GM12878 (cell line): ENCODE results near the gene RAD23B. TPM values are rescaled to one million over a fixed set of nuclear protein-coding genes. Genes with fewer than 3 reads are reported as not detected.

Source experiments
- ATAC-seq: fragments of 200-7000 bp; cut with Tn5 transposase; 3 replicates; pipeline ENCODE4 v1.9.1; 2020; ENCODE audit warnings: mild to moderate bottlenecking, moderate library complexity
- Bru-seq: library from RNA; stranded (reverse); fragments of 400-500 nt; gene quantifications from one replicate; lab custom pipeline; 2021; lab: Mats Ljungman, UMichigan
- BruChase-seq, 2 experiments: library from RNA; stranded (reverse); fragments of 400-500 nt; gene quantifications; one replicate each; lab custom pipeline; 2021; lab: Mats Ljungman, UMichigan
- BruUV-seq: library from RNA; stranded (reverse); fragments of 400-500 nt; replicated peaks from 2 replicates; lab custom pipeline; 2021; lab: Mats Ljungman, UMichigan
- CTCF ChIA-PET: fragments of 300-600 bp; sonication (Branson Sonifier 250); formaldehyde crosslinking; extraction: SDS; loops from one replicate; lab custom pipeline; 2021; ENCODE audit warnings: inconsistent platforms; lab: Yijun Ruan, JAX
- POLR2A ChIA-PET: fragments of 350-600 bp; formaldehyde crosslinking; extraction: SDS; loops from one replicate; lab custom pipeline; 2021; ENCODE audit warnings: inconsistent platforms; lab: Charles Lee
- RAD21 ChIA-PET: fragments of 300-600 bp; sonication (Branson Sonifier 250); formaldehyde crosslinking; loops from one replicate; lab custom pipeline; 2023; ENCODE audit warnings: antibody characterized with exemption; ENCODE audit not compliant: unreplicated experiment; lab: Charles Lee
- SMC1A ChIA-PET: fragments of 300-600 bp; sonication (Branson Sonifier 250); formaldehyde crosslinking; loops from one replicate; lab custom pipeline; 2023; ENCODE audit not compliant: unreplicated experiment, uncharacterized antibody; lab: Charles Lee
- DNase-seq: peaks from one replicate; pipeline ENCODE4 v3.0.0-alpha.2; 2011; ENCODE audit warnings: low read depth, low spot score
- FAIRE-seq: peaks from 3 replicates; lab custom pipeline; 2011; peaks lifted over from hg19 to GRCh38; lab: Jason Lieb, UNC
- H2AFZ ChIP-seq: 2 replicates; pipeline ENCODE4 v1.6.0; 2011; ENCODE audit warnings: low read depth, low read length, control low read depth; ENCODE audit not compliant: control insufficient read depth
- H3K27ac ChIP-seq: 2 replicates; pipeline ENCODE4 v1.5.1; 2011; ENCODE audit warnings: control low read depth; ENCODE audit not compliant: control insufficient read depth, insufficient read depth
- H3K27me3 ChIP-seq, 2 experiments: replicated peaks in 1 of 2; 2 replicates each; pipeline versions ENCODE4 v1.6.0 to v1.6.1; 2011; ENCODE audit warnings: low read length in 1 of 2; ENCODE audit not compliant: control insufficient read depth in 2 of 2, insufficient read depth in 2 of 2
- H3K36me3 ChIP-seq, 2 experiments: 2 replicates each; pipeline ENCODE4 v1.5.1; 2011; ENCODE audit warnings: low read length in 1 of 2; ENCODE audit not compliant: control insufficient read depth in 2 of 2, insufficient read depth in 2 of 2
- H3K4me1 ChIP-seq: 2 replicates; pipeline ENCODE4 v1.6.1; 2011; ENCODE audit warnings: mild to moderate bottlenecking, low read length, moderate library complexity, mixed read lengths; ENCODE audit not compliant: control insufficient read depth, insufficient read depth
- H3K4me2 ChIP-seq: 2 replicates; pipeline ENCODE4 v1.6.0; 2011; ENCODE audit warnings: control low read depth; ENCODE audit not compliant: control insufficient read depth, insufficient read depth
- H3K4me3 ChIP-seq: fragments of 200-600 bp; sonication (generic); 2 replicates; pipeline ENCODE4 v1.5.1; 2016
- H3K79me2 ChIP-seq: 2 replicates; pipeline ENCODE4 v1.6.0; 2011; ENCODE audit warnings: low read length; ENCODE audit not compliant: control insufficient read depth, insufficient read depth
- H3K9ac ChIP-seq: 2 replicates; pipeline ENCODE4 v1.8.0; 2011; ENCODE audit warnings: low read length, control low read depth, mixed read lengths; ENCODE audit not compliant: control insufficient read depth, insufficient read depth
- H3K9me3 ChIP-seq: replicated peaks from 3 replicates; pipeline ENCODE4 v1.5.1; 2011; ENCODE audit warnings: mild to moderate bottlenecking, low read length; ENCODE audit not compliant: control insufficient read depth, insufficient read depth
- H4K20me1 ChIP-seq: 2 replicates; pipeline ENCODE4 v1.6.0; 2011; ENCODE audit not compliant: control insufficient read depth, insufficient read depth
- CHD4 ChIP-seq: fragments of 200-600 bp; sonication (generic); IDR thresholded peaks from 2 replicates; pipeline ENCODE4 v1.6.1; 2016; ENCODE audit warnings: mild to moderate bottlenecking
- CREB1 ChIP-seq: IDR thresholded peaks from 2 replicates; pipeline ENCODE4 v1.6.1; 2012; ENCODE audit warnings: low read depth, mild to moderate bottlenecking, inconsistent platforms
- ELK1 ChIP-seq: IDR thresholded peaks from 2 replicates; pipeline ENCODE4 v1.6.1; 2012; ENCODE audit warnings: low read depth, low read length, improper control_type of control experiment
- HDGF ChIP-seq: fragments of 450-650 bp; IDR thresholded peaks from 2 replicates; pipeline ENCODE4 v1.6.1; 2016; ENCODE audit warnings: antibody characterized with exemption
- IRF4 ChIP-seq: IDR thresholded peaks from 2 replicates; pipeline ENCODE4 v1.6.1; 2011; ENCODE audit warnings: low read depth, low read length
- KLF5 ChIP-seq: fragments of 450-650 bp; IDR thresholded peaks from 2 replicates; pipeline ENCODE4 v1.6.1; 2014; ENCODE audit warnings: mild to moderate bottlenecking; ENCODE audit not compliant: partially characterized antibody
- LARP7 ChIP-seq: fragments of 450-650 bp; IDR thresholded peaks from 2 replicates; pipeline ENCODE4 v1.6.1; 2017; ENCODE audit warnings: mild to moderate bottlenecking
- MEF2B ChIP-seq: fragments of 450-650 bp; IDR thresholded peaks from 2 replicates; pipeline ENCODE4 v1.6.1; 2018; ENCODE audit warnings: mild to moderate bottlenecking, moderate library complexity; ENCODE audit not compliant: partially characterized antibody, poor library complexity, severe bottlenecking
- MTA3 ChIP-seq: IDR thresholded peaks from 2 replicates; pipeline ENCODE4 v1.6.1; 2012; ENCODE audit warnings: low read length, inconsistent platforms, borderline replicate concordance
- MYB ChIP-seq: fragments of 150-350 bp; IDR thresholded peaks from 2 replicates; pipeline ENCODE4 v1.6.1; 2014; ENCODE audit warnings: mild to moderate bottlenecking, low read depth, low read length, borderline replicate concordance
- PAX8 ChIP-seq: fragments of 450-650 bp; IDR thresholded peaks from 2 replicates; pipeline ENCODE4 v1.6.1; 2017; ENCODE audit warnings: mild to moderate bottlenecking, moderate library complexity
- PML ChIP-seq: IDR thresholded peaks from 2 replicates; pipeline ENCODE4 v1.6.1; 2012; ENCODE audit warnings: low read length, inconsistent platforms
- SIX5 ChIP-seq: IDR thresholded peaks from 2 replicates; pipeline ENCODE4 v1.6.1; 2011; ENCODE audit warnings: mild to moderate bottlenecking, low read depth, low read length, moderate library complexity; ENCODE audit not compliant: severe bottlenecking
- SREBF2 ChIP-seq: IDR thresholded peaks from 2 replicates; pipeline ENCODE4 v1.6.1; 2012; ENCODE audit warnings: mild to moderate bottlenecking, low read length
- SUPT20H ChIP-seq: IDR thresholded peaks from 2 replicates; pipeline ENCODE4 v1.6.1; 2011; ENCODE audit warnings: low read depth, mild to moderate bottlenecking, low read length, moderate library complexity, borderline replicate concordance; ENCODE audit not compliant: control insufficient read depth
- TCF7 ChIP-seq: IDR thresholded peaks from 2 replicates; pipeline ENCODE4 v1.6.1; 2014; ENCODE audit warnings: antibody characterized with exemption, borderline replicate concordance
- USF1 ChIP-seq: IDR thresholded peaks from 2 replicates; pipeline ENCODE4 v1.6.1; 2011; ENCODE audit warnings: borderline replicate concordance, low read depth, mild to moderate bottlenecking, moderate library complexity, mixed read lengths, low read length; ENCODE audit not compliant: insufficient read depth; ENCODE audit errors: extremely low read length
- WGBS: methylation state at CpG from one replicate; pipeline ENCODE4 v1.1.6; 2016; ENCODE audit warnings: low lambda C conversion rate; ENCODE audit not compliant: insufficient replicate concordance, insufficient coverage; ENCODE audit errors: missing lambda C conversion rate; 5-methylcytosine and 5-hydroxymethylcytosine counted together
- in situ Hi-C: fragments of 300-500 bp; cut with MboI; formaldehyde crosslinking; loops from 9 replicates; pipeline ENCODE4 v1.14.3; 2018; ENCODE audit warnings: mixed read lengths
- intact Hi-C: fragments of 100-400 bp; cut with micrococcal nuclease; formaldehyde crosslinking; loops from one replicate; pipeline ENCODE4 v1.14.2; 2022; ENCODE audit not compliant: unreplicated experiment
- long read RNA-seq, 2 experiments: library from polyadenylated mRNA; unstranded; transcript quantifications; one replicate each; pipeline ENCODE4 v2.0.0, GENCODE V29; 2019 to 2020
- polyA minus RNA-seq, 3 experiments: library from RNA; depleted of rRNA, polyadenylated mRNA; stranded (reverse); fragments of >200 nt; gene quantifications; 2 replicates each; pipeline ENCODE4 v1.2.3, GENCODE V29; 2011
- polyA plus RNA-seq, 11 experiments: library from polyadenylated mRNA; depleted of rRNA in 4 of 11; unstranded in 6 of 11; stranded (reverse) in 5 of 11; fragments of >200 nt; fragmentation: Nextera tagmentation in 4 of 11; fragmentation: Illumina TruSeq in 1 of 11; extraction: Ambion mirVana in 4 of 11; extraction: Trizol in 1 of 11; gene quantifications; 1 replicate in 1 of 11; 2 replicates in 10 of 11; pipeline versions ENCODE4 v1.2.1 to v1.2.3, GENCODE V29; 2011 to 2016; ENCODE audit warnings: inconsistent platforms in 2 of 11, missing spikeins in 2 of 11, low read depth in 1 of 11
- total RNA-seq, 4 experiments: library from RNA; depleted of rRNA in 3 of 4; stranded (reverse); fragments of >200 nt in 3 of 4; fragmentation: Illumina TruSeq in 1 of 4; extraction: Trizol in 1 of 4; gene quantifications; 2 replicates each; pipeline versions ENCODE4 v1.2.1 to v1.2.3, GENCODE V29; 2013 to 2021

Gene RAD23B
- 48.5 and 52.7 TPM in 2 replicates for total RNA-seq (2013; cell fraction: nucleolus; rRNA removed)
- total RNA-seq (2014; rRNA removed) (36.1 and 37.4 TPM in 2 replicates), total RNA-seq (2014; rRNA removed; fragmentation: Illumina TruSeq; extraction: Trizol) (98.9 and 101 TPM in 2 replicates), total RNA-seq (2021) (108 and 116 TPM in 2 replicates), polyA plus RNA-seq (2011; rRNA removed) (241 and 256 TPM in 2 replicates), polyA plus RNA-seq (2014; fragmentation: Illumina TruSeq; extraction: Trizol) (143 and 150 TPM in 2 replicates), polyA plus RNA-seq (2014; fragmentation: Nextera tagmentation; extraction: Ambion mirVana) (10 to 100 TPM; 24.1 to 26.4 TPM), polyA plus RNA-seq (2014; rRNA removed) (73.1 and 73.5 TPM in 2 replicates), polyA plus RNA-seq (2016; fragmentation: Nextera tagmentation; extraction: Ambion mirVana) (10 to 100 TPM; 10.3 to 10.5 TPM), polyA minus RNA-seq (2011; rRNA and poly(A)+ RNA removed) (209 and 261 TPM in 2 replicates), Bru-seq, nascent RNA (percentile 97 among the genes with signal in this experiment), BruChase-seq, experiment 1, labeled RNA remaining after a 6-hour chase (percentile 97 among the genes with signal in this experiment), BruChase-seq, experiment 2, labeled RNA remaining after a 2-hour chase (percentile 96 among the genes with signal in this experiment)
- 38.4 TPM for polyA plus RNA-seq (2011; ENCODE audit: low read depth)
- 195 and 228 TPM in 2 replicates for polyA plus RNA-seq (2011; cell fraction: cytosol; rRNA removed)
- polyA plus RNA-seq (2011; cell fraction: nucleus; rRNA removed): 62.2 and 64.1 TPM in 2 replicates
- polyA plus RNA-seq (2012): 58.1 and 60.0 TPM in 2 replicates
- polyA minus RNA-seq (2011; cell fraction: cytosol; rRNA and poly(A)+ RNA removed): 141 and 153 TPM in 2 replicates
- polyA minus RNA-seq (2011; cell fraction: nucleus; rRNA and poly(A)+ RNA removed): 34.8 and 64.1 TPM in 2 replicates
- long read RNA-seq, experiment 1, partial matches to known transcripts: 0 of 3 reads
- long read RNA-seq, experiment 1, other reads (novel, unspliced or antisense): 3 of 3 reads
- long read RNA-seq, experiment 2, full-length matches to known transcripts: 2 of 25 reads
- long read RNA-seq, experiment 2, partial matches to known transcripts: 5 of 25 reads
- long read RNA-seq, experiment 2, other reads (novel, unspliced or antisense): 18 of 25 reads

- H4K20me1 ChIP-seq: no peaks in the 10 kb centered on the region
- in situ Hi-C loops: no loop called here
- FAIRE-seq: peak; percentile 75
- intact Hi-C loops: loop anchor here (2.0 to 10.0 kb wide), 3 partner anchors 22 to 248 kb away; no protein-coding TSS in a partner anchor
- H3K4me2 ChIP-seq: peak within 1 kb of the TSS; percentile 94
- ChIA-PET CTCF (interaction anchor here (1.0 to 4.0 kb wide), 8 partner anchors 10 to 58 kb away, joined by 3 to 25 read pairs (median 6); no protein-coding TSS in a partner anchor), RAD21 (interaction anchor here (0.6 to 6.9 kb wide), 17 partner anchors 10 to 383 kb away, joined by 3 to 84 read pairs (median 6); no protein-coding TSS in a partner anchor), POLR2A (interaction anchor here (0.5 to 4.5 kb wide), 12 partner anchors 9 to 125 kb away, joined by 3 to 39 read pairs (median 6); no protein-coding TSS in a partner anchor), SMC1A (interaction anchor here (0.6 to 8.7 kb wide), 17 partner anchors 9 to 1440 kb away, joined by 3 to 104 read pairs (median 5); no protein-coding TSS in a partner anchor)
- H3K9ac ChIP-seq: peak within 1 kb of the TSS; percentile 94
- peak; percentile 89 for ATAC-seq
- no peaks in the 10 kb centered on the region for H3K9me3 ChIP-seq
- H3K36me3 ChIP-seq: no peaks in the 10 kb centered on the region
- peak within 1 kb of the TSS; percentile 80 for H2AFZ ChIP-seq
- peak; percentile 88 for DNase-seq
- peak within 1 kb of the TSS; percentile 92 for H3K27ac ChIP-seq
- BruUV-seq: no TSS peak
- peaks cover 8% of the 10 kb centered on the region; the same call in 1 of the 2 replicates for H3K4me1 ChIP-seq
- no peaks in the 10 kb centered on the region for H3K27me3 ChIP-seq
- 1% methylated on average over 94 of the region's 101 CpGs for WGBS
- peak within 1 kb of the TSS; percentile 82 for H3K4me3 ChIP-seq
- H3K79me2 ChIP-seq: peaks cover 49% of the 10 kb centered on the region
- no peak for TF ChIP-seq KLF5
- TF ChIP-seq USF1: no peak
- no peak for TF ChIP-seq MTA3
- TF ChIP-seq MYB: no peak
- no peak for TF ChIP-seq HDGF
- TF ChIP-seq SIX5: no peak
- TF ChIP-seq SUPT20H: no peak
- peak; percentile 73; the same call in 1 of the 2 replicates for TF ChIP-seq CREB1
- TF ChIP-seq IRF4: no peak
- TF ChIP-seq PAX8: no peak
- TF ChIP-seq LARP7: no peak; the same call in 1 of the 2 replicates
- peak; percentile 73 for TF ChIP-seq MEF2B
- no peak for TF ChIP-seq CHD4
- TF ChIP-seq PML: peak; percentile 70
- 0 out of 2 replicates have a peak, but pooled peaks have one; percentile 13 for TF ChIP-seq ELK1
- no peak for TF ChIP-seq TCF7
- no peak for TF ChIP-seq SREBF2
Observed at GRCh38 chr9:107282759-107283622, at the start of gene RAD23B. Gene RAD23B, plus strand, starts transcription at chr9:107283279. Its CDS starts 351 bp downstream, at chr9:107283630.
